ENCODE results near the gene NFIA.

GRCh38 chr1:61287014-61287413 is 204.7 kb downstream of the NFIA start:
- TF ChIP-seq CTCF (IDR thresholded peaks at IDR 0.05) (no peak), POLR2A (IDR thresholded peaks at IDR 0.05) (no peak)
